GM12864 (cell line): ENCODE results near the gene PRR14L.

Experiments used
- DNase-seq: peaks from one replicate; pipeline ENCODE4 v3.0.0-alpha.2; 2011; ENCODE audit warnings: low read depth
- H3K4me3 ChIP-seq: 2 replicates; pipeline ENCODE4 v1.5.1; 2011; ENCODE audit warnings: mild to moderate bottlenecking, low read depth, low read length, control low read depth
- CTCF ChIP-seq: IDR thresholded peaks from 2 replicates; pipeline ENCODE4 v1.5.1; 2011; ENCODE audit warnings: low read depth, mild to moderate bottlenecking, moderate library complexity, low read length, control low read depth, inconsistent platforms; ENCODE audit errors: missing control alignments

PRR14L gene

DNA sequence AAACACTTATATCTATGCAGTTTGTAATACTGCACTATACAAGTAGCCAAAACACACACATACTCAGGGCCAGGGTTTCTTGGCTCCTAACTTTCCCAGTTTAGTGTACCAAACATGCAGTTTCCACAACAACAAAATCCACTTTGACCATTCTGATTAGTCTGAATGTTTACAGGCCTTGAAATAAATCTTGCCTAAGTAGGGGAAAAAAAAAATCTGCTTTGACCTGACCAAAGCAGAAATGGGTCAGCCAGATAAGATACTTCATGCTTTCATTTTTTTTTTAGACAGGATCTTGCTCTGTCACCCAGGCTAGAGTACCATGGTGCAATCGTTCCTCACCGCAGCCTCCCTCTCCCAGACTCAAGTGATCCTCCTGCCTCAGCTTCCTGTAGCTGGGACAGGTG lies 10.1 kb downstream of the PRR14L start:
- no peak overlapping the region for H3K4me3 ChIP-seq
- no peak for DNase-seq
- no peak for TF ChIP-seq CTCF

DNA sequence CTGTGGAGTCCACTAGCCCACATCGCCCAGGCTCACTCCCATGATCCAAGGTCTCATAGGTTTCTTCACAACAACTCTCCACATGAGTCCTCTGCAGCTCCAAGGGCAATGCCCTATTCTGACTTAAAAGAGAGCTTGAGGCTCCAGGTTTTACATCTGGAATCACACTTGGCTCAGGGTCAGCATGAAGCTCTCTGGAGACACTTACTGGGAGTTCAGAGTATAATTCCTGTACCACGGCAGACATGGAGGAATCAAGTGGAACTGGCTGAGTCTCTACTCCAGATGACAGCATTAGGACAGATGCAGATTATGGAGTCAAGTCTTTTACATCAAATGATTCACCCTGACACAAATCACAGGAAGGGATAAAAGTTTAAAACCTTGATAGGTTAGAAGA lies 11.4 kb downstream of the PRR14L start:
- TF ChIP-seq CTCF, result no peak
- H3K4me3 ChIP-seq, result no peak overlapping the region
- DNase-seq, result no peak

GRCh38 chr22:31737932-31738331 lies 12.0 kb downstream of the PRR14L start:
- DNase-seq, result no peak
- H3K4me3 ChIP-seq, result no peak overlapping the region
- TF ChIP-seq CTCF, result no peak

DNA sequence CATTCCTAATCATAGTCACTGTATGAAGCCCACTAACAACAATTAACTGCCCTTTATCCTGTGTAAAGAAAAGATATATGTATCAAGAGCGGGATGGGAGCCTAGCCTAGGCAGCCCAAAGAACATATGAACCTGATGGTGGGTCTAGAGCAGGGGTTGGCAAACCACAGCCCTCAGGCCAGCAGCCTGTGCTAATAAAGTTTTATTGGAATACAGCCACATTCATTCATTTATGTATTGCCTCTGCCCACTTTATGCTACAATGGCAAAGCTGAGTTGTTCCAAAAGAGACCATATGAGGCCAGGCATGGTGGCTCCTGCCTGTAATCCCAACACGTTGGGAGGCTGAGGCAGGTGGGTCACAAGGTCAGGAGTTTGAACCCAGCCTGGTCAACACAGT lies 13.5 kb downstream of the PRR14L start:
- no peak for TF ChIP-seq CTCF
- no peak overlapping the region for H3K4me3 ChIP-seq
- DNase-seq, result no peak

DNA sequence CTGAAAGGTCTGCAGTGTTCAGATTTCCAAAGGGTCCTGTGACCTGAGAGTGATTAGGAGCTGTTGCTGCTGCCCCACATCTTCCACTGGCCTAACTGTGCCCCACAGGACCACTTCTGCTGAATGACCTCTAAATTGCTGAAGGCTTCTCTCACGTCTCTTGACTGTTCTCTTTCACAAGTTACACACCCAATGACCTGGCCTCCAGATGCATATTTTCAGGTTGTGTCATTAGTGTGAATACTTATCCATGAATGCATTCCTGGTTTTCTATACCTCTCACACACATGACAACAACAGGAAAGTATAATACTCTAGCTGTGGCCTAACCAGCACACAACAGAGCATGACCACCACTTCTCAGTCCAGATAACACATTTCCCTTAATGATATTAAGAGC lies 15.4 kb downstream of the PRR14L start:
- no peak for DNase-seq
- TF ChIP-seq CTCF, result no peak
- H3K4me3 ChIP-seq, result no peak overlapping the region

DNA sequence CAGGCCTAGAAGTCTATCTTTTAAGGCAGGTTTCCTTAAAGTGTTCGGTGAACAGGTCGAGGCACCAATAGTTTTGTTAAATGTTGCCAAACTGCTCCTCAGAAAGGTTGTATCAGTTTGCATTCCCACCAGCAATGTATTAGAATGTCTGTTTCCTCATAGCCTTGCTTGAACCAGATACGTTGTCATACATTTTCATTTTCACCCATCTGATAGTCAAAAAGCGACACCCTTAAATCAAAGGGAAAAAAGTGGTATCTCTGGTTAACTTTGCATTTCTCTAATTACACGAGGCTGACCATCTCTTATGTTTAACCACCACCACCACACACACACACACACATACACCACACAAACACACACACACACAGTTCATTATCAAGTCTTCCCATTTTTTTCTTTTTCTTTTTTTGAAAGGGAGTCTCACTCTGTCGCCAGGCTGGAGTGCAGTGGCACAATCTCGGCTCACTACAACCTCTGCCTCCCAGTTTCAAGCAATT lies 16.3 kb downstream of the PRR14L start:
- no peak for TF ChIP-seq CTCF
- no peak for DNase-seq
- no peak overlapping the region for H3K4me3 ChIP-seq

GRCh38 chr22:31732089-31732829 lies 17.7 kb downstream of the PRR14L start:
- TF ChIP-seq CTCF, result no peak
- DNase-seq, result no peak
- H3K4me3 ChIP-seq, result no peak overlapping the region
